Erythroblast (primary cell): ENCODE results near the gene AOX1.

Experiments used
- GATA1 ChIP-seq: IDR thresholded peaks from 2 replicates; pipeline ENCODE4 v1.6.1; 2011; ENCODE audit warnings: low read depth, mild to moderate bottlenecking, control low read depth, low read length, moderate library complexity
- POLR2A ChIP-seq: IDR thresholded peaks from 2 replicates; pipeline ENCODE4 v1.6.1; 2011; ENCODE audit warnings: mild to moderate bottlenecking, low read length

GRCh38 chr2:200670751-200671150 lies 84.9 kb downstream of the AOX1 start:
- TF ChIP-seq POLR2A = no peak
- no peak for TF ChIP-seq GATA1
